Measurements from ENCODE around the gene FAM20A. TPM values are rescaled to one million over a fixed set of nuclear protein-coding genes. Genes with fewer than 3 reads are reported as not detected.
"Not testable (repeated sequence)": the region's sequence is repeated elsewhere in the genome, so short reads cannot be mapped to it uniquely, and the experiment has no call there.

Gene FAM20A
- polyA plus RNA-seq, 1 donor from 2014 or later = not detected

DNA sequence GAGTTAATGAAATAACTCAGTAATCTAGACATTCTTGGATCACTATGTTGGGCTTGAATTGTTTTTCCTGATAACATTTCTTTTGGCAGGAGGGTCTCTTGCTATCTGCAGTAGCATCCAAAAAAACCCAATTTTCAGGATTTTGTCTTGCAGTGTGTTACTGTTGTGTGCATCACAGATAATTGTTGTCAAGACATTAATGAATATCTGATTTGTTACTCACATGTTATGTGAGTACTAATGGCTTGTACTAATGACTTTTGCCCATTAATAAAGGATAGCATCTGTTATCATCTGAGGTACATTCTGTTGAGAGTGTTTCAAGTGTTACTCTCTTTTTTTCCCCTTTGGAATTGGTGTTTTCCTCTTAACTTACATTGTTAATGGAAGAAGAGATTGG is 78.9 kb downstream of the FAM20A start:
- no peaks in the 10 kb centered on the region for H4K20me1 ChIP-seq (ENCODE audit: insufficient read depth)
- peaks cover 9% of the 10 kb centered on the region for H3K79me2 ChIP-seq (replicated peaks; ENCODE audit: insufficient read depth, low read length)
- H3K36me3 ChIP-seq (ENCODE audit: insufficient read depth, low read length) = peaks cover 13% of the 10 kb centered on the region

DNA sequence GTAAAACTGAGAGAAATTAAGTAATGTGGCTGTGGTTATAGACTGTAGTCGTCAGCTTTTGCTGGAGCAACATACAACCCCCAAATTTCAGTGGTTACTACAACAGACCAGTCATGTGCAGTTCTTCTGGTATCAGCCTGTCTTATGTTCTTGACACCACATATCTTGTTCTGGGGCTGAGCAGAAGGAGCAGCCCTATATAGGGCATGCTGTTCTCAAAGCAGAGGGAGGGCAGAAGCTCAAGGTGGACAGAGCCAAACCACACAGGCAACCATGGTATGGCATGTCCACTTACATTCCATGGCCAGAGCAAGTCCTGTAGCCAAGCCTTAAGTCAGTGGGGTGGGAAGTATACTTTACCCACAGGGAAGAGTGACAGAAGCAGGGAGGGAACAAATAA is 81.3 kb downstream of the FAM20A start:
- Histone ChIP-seq H3K9me2 (ENCODE audit: insufficient read depth, low read length) (no peaks in the 10 kb centered on the region), H3K79me2 (replicated peaks; ENCODE audit: insufficient read depth, low read length) (peaks cover 32% of the 10 kb centered on the region), H3K9me3 (ENCODE audit: low read length) (no peaks in the 10 kb centered on the region), H3K4me3 (ENCODE audit: low read length) (no peak overlapping the region), H3K27ac (ENCODE audit: low read length) (no peak overlapping the region), H3F3A (ENCODE audit: insufficient read depth, low read length, poor library complexity, severe bottlenecking) (no peaks in the 10 kb centered on the region), H3K27me3 (ENCODE audit: insufficient read depth, low read depth, low read length) (no peaks in the 10 kb centered on the region), H4K20me1 (ENCODE audit: insufficient read depth) (peaks cover 7% of the 10 kb centered on the region), H3K9ac (ENCODE audit: low read length) (no peak overlapping the region), H2AFZ (ENCODE audit: low read depth, low read length) (no peak overlapping the region), H3K36me3 (ENCODE audit: insufficient read depth, low read length) (peaks cover 9% of the 10 kb centered on the region), H3K4me2 (ENCODE audit: low read length) (no peak overlapping the region)
- TF ChIP-seq RAD21 (conservative IDR thresholded peaks at IDR 0.05) (no peak), EP300 (conservative IDR thresholded peaks at IDR 0.05; ENCODE audit: poor library complexity, severe bottlenecking) (no peak), EZH2 (IDR thresholded peaks at IDR 0.05; ENCODE audit: borderline replicate concordance, insufficient read depth, low read length, poor library complexity, severe bottlenecking) (no peak), MXI1 (conservative IDR thresholded peaks at IDR 0.05; ENCODE audit: poor library complexity, severe bottlenecking) (no peak), SMC3 (conservative IDR thresholded peaks at IDR 0.05; ENCODE audit: poor library complexity) (no peak), TAF1 (IDR thresholded peaks at IDR 0.05; ENCODE audit: low read depth) (no peak), POLR2AphosphoS5 (IDR thresholded peaks at IDR 0.05) (no peak)
- TF ChIP-seq, protein P1, sequence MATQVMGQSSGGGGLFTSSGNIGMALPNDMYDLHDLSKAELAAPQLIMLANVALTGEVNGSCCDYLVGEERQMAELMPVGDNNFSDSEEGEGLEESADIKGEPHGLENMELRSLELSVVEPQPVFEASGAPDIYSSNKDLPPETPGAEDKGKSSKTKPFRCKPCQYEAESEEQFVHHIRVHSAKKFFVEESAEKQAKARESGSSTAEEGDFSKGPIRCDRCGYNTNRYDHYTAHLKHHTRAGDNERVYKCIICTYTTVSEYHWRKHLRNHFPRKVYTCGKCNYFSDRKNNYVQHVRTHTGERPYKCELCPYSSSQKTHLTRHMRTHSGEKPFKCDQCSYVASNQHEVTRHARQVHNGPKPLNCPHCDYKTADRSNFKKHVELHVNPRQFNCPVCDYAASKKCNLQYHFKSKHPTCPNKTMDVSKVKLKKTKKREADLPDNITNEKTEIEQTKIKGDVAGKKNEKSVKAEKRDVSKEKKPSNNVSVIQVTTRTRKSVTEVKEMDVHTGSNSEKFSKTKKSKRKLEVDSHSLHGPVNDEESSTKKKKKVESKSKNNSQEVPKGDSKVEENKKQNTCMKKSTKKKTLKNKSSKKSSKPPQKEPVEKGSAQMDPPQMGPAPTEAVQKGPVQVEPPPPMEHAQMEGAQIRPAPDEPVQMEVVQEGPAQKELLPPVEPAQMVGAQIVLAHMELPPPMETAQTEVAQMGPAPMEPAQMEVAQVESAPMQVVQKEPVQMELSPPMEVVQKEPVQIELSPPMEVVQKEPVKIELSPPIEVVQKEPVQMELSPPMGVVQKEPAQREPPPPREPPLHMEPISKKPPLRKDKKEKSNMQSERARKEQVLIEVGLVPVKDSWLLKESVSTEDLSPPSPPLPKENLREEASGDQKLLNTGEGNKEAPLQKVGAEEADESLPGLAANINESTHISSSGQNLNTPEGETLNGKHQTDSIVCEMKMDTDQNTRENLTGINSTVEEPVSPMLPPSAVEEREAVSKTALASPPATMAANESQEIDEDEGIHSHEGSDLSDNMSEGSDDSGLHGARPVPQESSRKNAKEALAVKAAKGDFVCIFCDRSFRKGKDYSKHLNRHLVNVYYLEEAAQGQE (IDR thresholded peaks at IDR 0.05; ENCODE audit: borderline replicate concordance) = no peak
- TF ChIP-seq, protein P2, sequence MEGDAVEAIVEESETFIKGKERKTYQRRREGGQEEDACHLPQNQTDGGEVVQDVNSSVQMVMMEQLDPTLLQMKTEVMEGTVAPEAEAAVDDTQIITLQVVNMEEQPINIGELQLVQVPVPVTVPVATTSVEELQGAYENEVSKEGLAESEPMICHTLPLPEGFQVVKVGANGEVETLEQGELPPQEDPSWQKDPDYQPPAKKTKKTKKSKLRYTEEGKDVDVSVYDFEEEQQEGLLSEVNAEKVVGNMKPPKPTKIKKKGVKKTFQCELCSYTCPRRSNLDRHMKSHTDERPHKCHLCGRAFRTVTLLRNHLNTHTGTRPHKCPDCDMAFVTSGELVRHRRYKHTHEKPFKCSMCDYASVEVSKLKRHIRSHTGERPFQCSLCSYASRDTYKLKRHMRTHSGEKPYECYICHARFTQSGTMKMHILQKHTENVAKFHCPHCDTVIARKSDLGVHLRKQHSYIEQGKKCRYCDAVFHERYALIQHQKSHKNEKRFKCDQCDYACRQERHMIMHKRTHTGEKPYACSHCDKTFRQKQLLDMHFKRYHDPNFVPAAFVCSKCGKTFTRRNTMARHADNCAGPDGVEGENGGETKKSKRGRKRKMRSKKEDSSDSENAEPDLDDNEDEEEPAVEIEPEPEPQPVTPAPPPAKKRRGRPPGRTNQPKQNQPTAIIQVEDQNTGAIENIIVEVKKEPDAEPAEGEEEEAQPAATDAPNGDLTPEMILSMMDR (IDR thresholded peaks at IDR 0.05; ENCODE audit: poor library complexity, severe bottlenecking) = no peak

More for the DNA sequence above, 78.9 kb downstream of the FAM20A start:
- Histone ChIP-seq H3K9me3 (ENCODE audit: low read length) (no peaks in the 10 kb centered on the region), H3K4me2 (ENCODE audit: low read length) (no peak overlapping the region), H3K27ac (ENCODE audit: low read length) (no peak overlapping the region), H3K4me3 (ENCODE audit: low read length) (no peak overlapping the region), H2AFZ (ENCODE audit: low read depth, low read length) (no peak overlapping the region), H3K27me3 (ENCODE audit: insufficient read depth, low read depth, low read length) (no peaks in the 10 kb centered on the region), H3K9ac (ENCODE audit: low read length) (no peak overlapping the region), H3F3A (ENCODE audit: insufficient read depth, low read length, poor library complexity, severe bottlenecking) (no peaks in the 10 kb centered on the region), H3K9me2 (ENCODE audit: insufficient read depth, low read length) (no peaks in the 10 kb centered on the region)
- TF ChIP-seq, protein P1 (IDR thresholded peaks at IDR 0.05; ENCODE audit: borderline replicate concordance) = no peak
- TF ChIP-seq, protein P2 (IDR thresholded peaks at IDR 0.05; ENCODE audit: poor library complexity, severe bottlenecking) = no peak
- TF ChIP-seq EZH2 (IDR thresholded peaks at IDR 0.05; ENCODE audit: borderline replicate concordance, insufficient read depth, low read length, poor library complexity, severe bottlenecking) (no peak), MXI1 (conservative IDR thresholded peaks at IDR 0.05; ENCODE audit: poor library complexity, severe bottlenecking) (no peak)

DNA sequence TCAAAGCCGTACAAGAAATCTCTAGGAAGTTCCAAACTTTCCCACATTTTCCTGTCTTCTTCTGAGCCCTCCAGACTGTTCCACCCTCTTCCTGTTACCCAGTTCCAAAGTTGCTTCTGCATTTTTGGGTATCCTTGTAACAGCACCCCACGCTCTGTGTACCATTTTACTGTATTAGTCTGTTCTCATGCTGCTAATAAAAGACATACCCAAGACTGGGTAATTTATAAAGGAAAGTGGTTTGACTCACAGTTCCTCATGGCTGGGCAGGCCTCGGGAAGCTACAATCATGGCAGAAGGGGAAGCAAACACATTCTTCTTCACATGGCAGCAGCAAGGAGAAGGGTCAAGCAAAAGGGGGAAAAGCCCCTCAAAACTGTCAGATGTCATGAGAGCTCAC is 82.1 kb downstream of the FAM20A start:
- not testable (repeated sequence) for H3K9me2 ChIP-seq (ENCODE audit: insufficient read depth, low read length); H3K36me3 ChIP-seq (ENCODE audit: insufficient read depth, low read length); H4K20me1 ChIP-seq (ENCODE audit: insufficient read depth); H3K4me3 ChIP-seq (ENCODE audit: low read length); H2AFZ ChIP-seq (ENCODE audit: low read depth, low read length); H3K27me3 ChIP-seq (ENCODE audit: insufficient read depth, low read depth, low read length); H3K27ac ChIP-seq (ENCODE audit: low read length); H3K9ac ChIP-seq (ENCODE audit: low read length); H3F3A ChIP-seq (ENCODE audit: insufficient read depth, low read length, poor library complexity, severe bottlenecking); H3K4me2 ChIP-seq (ENCODE audit: low read length); H3K9me3 ChIP-seq (ENCODE audit: low read length)
- H3K79me2 ChIP-seq (replicated peaks; ENCODE audit: insufficient read depth, low read length) = peaks cover 38% of the 10 kb centered on the region

Measured in neural cell (in vitro differentiated cells).